NCI-H2171 (cell line): ENCODE measurements around the gene SOX10.
A peak's percentile ranks its signal among the peaks of the same experiment; 100 is the strongest.
"Not testable (repeated sequence)": the region's sequence is repeated elsewhere in the genome, so short reads cannot be mapped to it uniquely, and the experiment has no call there.

ENCODE experiments used
- DNase-seq: peaks from one replicate; lab custom pipeline; 2025; lab: John Stamatoyannopoulos, UW

SOX10 gene

GRCh38 chr22:37985751-37986281, 1.5 kb upstream of the SOX10 start:
- no peak for DNase-seq

GRCh38 chr22:37985050-37985585, 763 bp upstream of the SOX10 start:
- DNase-seq: no peak

GRCh38 chr22:37982938-37983859, 1.2 kb downstream of the SOX10 start:
- no peak for DNase-seq

- no peak for DNase-seq
These were observed 2.1 kb downstream of the SOX10 start for GRCh38 chr22:37982151-37982785.

- DNase-seq: no peak
These were observed 2.9 kb downstream of the SOX10 start for GRCh38 chr22:37981282-37982011.

GRCh38 chr22:37979782-37980181, 4.6 kb downstream of the SOX10 start:
- DNase-seq: no peak

GRCh38 chr22:37976547-37976946, 7.8 kb downstream of the SOX10 start:
- DNase-seq: no peak

GRCh38 chr22:37976022-37976421, 8.3 kb downstream of the SOX10 start:
- not testable (repeated sequence) for DNase-seq

GRCh38 chr22:37975153-37975552, 9.2 kb downstream of the SOX10 start:
- no peak for DNase-seq

- no peak for DNase-seq
These were observed 10.8 kb downstream of the SOX10 start for GRCh38 chr22:37973271-37974170.

- peak; percentile 80 for DNase-seq
These were observed 11.8 kb downstream of the SOX10 start for GRCh38 chr22:37972527-37972926.

- DNase-seq: no peak
These were observed 12.6 kb downstream of the SOX10 start for GRCh38 chr22:37971475-37972434.

- no peak for DNase-seq
These were observed 13.5 kb downstream of the SOX10 start for GRCh38 chr22:37970864-37971263.

- no peak for DNase-seq
These were observed 15.7 kb downstream of the SOX10 start for GRCh38 chr22:37968452-37969251.

- no peak for DNase-seq
These were observed 16.5 kb downstream of the SOX10 start for GRCh38 chr22:37967637-37968451.

- no peak for DNase-seq
These were observed 17.2 kb downstream of the SOX10 start for GRCh38 chr22:37967147-37967546.

- DNase-seq: no peak
These were observed 18.3 kb downstream of the SOX10 start for GRCh38 chr22:37965940-37966664.
